Measurements from ENCODE around the gene PPWD1. TPM values are rescaled to one million over a fixed set of nuclear protein-coding genes. Genes with fewer than 3 reads are reported as not detected.

The PPWD1 gene
- total and polyA plus RNA-seq, 12 donors: 15.3 to 181 (median 28.4) TPM

- H3K4me3 ChIP-seq: no peak overlapping the region
- intact Hi-C loops (cut with DNase I): no loop called here
- WGBS, 4 donors: 90 to 96% (median 92%) methylated on average over 3 of the region's 3 CpGs
- no peaks in the 10 kb centered on the region for H3K27me3 ChIP-seq
- H3K4me1 ChIP-seq (replicated peaks in 1 of 2): no peaks in the 10 kb centered on the region
- TF ChIP-seq CTCF (IDR thresholded peaks at IDR 0.05) (no peak), POLR2A (IDR thresholded peaks at IDR 0.05) (no peak)
- DNase-seq: no peak
- no peaks in the 10 kb centered on the region for H3K9me3 ChIP-seq (replicated peaks in 1 of 3)
- H3K27ac ChIP-seq: no peak overlapping the region
- no peaks in the 10 kb centered on the region for H3K36me3 ChIP-seq (replicated peaks in 1 of 2)
Observed at GRCh38 chr5:65556718-65557117, 6.4 kb upstream of the PPWD1 start.

DNA sequence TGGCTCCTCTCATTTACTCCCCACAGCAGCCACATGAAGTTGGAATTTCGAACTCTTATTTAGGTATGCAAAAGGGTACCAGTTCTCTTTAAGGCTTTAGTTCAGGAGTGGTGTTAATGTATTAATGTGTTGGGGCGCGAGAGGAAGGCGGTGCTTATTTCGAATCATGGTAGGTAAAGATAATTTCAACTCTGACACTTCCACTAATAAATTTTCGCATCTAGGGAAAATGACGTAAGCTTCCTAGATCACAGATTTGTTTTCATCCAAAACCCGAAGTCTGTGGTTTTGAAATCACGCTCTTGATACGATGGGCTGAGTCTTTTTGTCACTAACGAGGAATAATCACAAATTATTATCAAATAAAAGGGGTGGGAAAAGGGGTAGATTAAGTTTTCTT lies 681 bp downstream of the PPWD1 start:
- H3K36me3 ChIP-seq (replicated peaks in 1 of 2): no peaks in the 10 kb centered on the region
- peaks cover 5 to 34% of the 10 kb centered on the region in 2 donors for H3K4me1 ChIP-seq (replicated peaks in 1 of 2)
- 3 to 7% (median 6%) methylated on average over 11 of the region's 11 CpGs for WGBS, 4 donors
- H3K27ac ChIP-seq: peak overlapping the region in 4 of 5 donors; percentile 23 to 93 (median 87)
- TF ChIP-seq CTCF (IDR thresholded peaks at IDR 0.05) (no peak), POLR2A (IDR thresholded peaks at IDR 0.05) (no peak)
- no peaks in the 10 kb centered on the region for H3K27me3 ChIP-seq
- H3K9me3 ChIP-seq (replicated peaks in 1 of 3): no peaks in the 10 kb centered on the region
- peak overlapping the region in 3 of 4 donors; percentile 66 to 84 (median 81) for H3K4me3 ChIP-seq
- no peak for DNase-seq
- intact Hi-C loops (cut with DNase I): no loop called here

DNA sequence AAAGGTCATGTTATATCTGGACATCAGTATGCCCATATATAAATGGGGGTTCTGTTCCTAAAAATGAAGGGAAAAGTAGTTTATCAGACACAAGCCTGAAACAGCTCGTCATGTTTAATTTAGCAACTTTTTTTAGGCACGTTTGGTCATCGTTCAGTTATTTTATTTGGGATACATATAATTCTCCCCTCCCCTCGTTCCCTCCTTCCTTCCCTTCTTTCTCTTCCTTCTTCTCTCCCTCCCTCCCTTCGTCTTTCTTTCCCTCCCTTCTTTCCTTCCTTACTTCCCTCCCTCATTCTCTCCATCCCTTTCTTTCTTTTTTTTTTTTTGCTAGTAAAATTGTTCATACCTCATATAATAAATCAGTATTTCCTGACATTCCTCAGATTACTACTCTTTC lies 3.4 kb downstream of the PPWD1 start:
- H3K36me3 ChIP-seq (replicated peaks in 1 of 2): no peaks in the 10 kb centered on the region
- intact Hi-C loops (cut with DNase I): no loop called here

GRCh38 chr5:65570598-65571226 lies 7.6 kb downstream of the PPWD1 start:
- Histone ChIP-seq H3K4me3 (no peak overlapping the region), H3K27me3 (no peaks in the 10 kb centered on the region), H3K4me1 (replicated peaks in 1 of 2) (peaks cover 0 to 7% of the 10 kb centered on the region in 2 donors), H3K9me3 (replicated peaks in 1 of 3) (no peaks in the 10 kb centered on the region), H3K27ac (no peak overlapping the region), H3K36me3 (replicated peaks in 1 of 2) (peaks cover 0 to 13% of the 10 kb centered on the region in 2 donors)
- WGBS, 4 donors: 92 to 98% (median 94%) methylated on average over 2 of the region's 2 CpGs
- no peak for DNase-seq
- TF ChIP-seq CTCF (IDR thresholded peaks at IDR 0.05) (no peak), POLR2A (IDR thresholded peaks at IDR 0.05) (no peak)
- intact Hi-C loops (cut with DNase I): no loop called here

More for the DNA sequence above, 3.4 kb downstream of the PPWD1 start:
- peaks cover 5 to 34% of the 10 kb centered on the region in 2 donors for H3K4me1 ChIP-seq (replicated peaks in 1 of 2)
- 81 to 92% (median 86%) methylated on average over 5 of the region's 5 CpGs for WGBS, 4 donors
- H3K9me3 ChIP-seq (replicated peaks in 1 of 3): no peaks in the 10 kb centered on the region
- no peak overlapping the region for H3K4me3 ChIP-seq
- H3K27me3 ChIP-seq: no peaks in the 10 kb centered on the region
- DNase-seq: no peak
- no peak overlapping the region for H3K27ac ChIP-seq
- no peak for TF ChIP-seq CTCF (IDR thresholded peaks at IDR 0.05)
- no peak for TF ChIP-seq POLR2A (IDR thresholded peaks at IDR 0.05)

All from adrenal gland (tissue), 12 donors.